Sigmoid colon (tissue), 7 donors: Measurements from ENCODE around the gene FRYL. TPM values are rescaled to one million over a fixed set of nuclear protein-coding genes. Genes with fewer than 3 reads are reported as not detected.
"Not testable (repeated sequence)": the region's sequence is repeated elsewhere in the genome, so short reads cannot be mapped to it uniquely, and the experiment has no call there.

Experiments used
- DNase-seq: peaks from one replicate; pipeline ENCODE4 v3.0.0-alpha.2; 2019
- H3K27ac ChIP-seq, 4 donors: fragments of 200-600 bp; sonication (generic); one replicate each; pipeline ENCODE4 v1.5.1; 2016 to 2019; ENCODE audit warnings: mild to moderate bottlenecking in 1 of 4
- H3K27me3 ChIP-seq, 3 donors: fragments of 200-600 bp; sonication (generic); one replicate each; pipeline ENCODE4 v1.5.1; 2019; ENCODE audit warnings: mild to moderate bottlenecking in 1 of 3
- H3K36me3 ChIP-seq, 4 donors: fragments of 200-600 bp; sonication (generic); one replicate each; pipeline ENCODE4 v1.5.1; 2016 to 2019
- H3K4me1 ChIP-seq, 4 donors: fragments of 200-600 bp; sonication (generic); one replicate each; pipeline ENCODE4 v1.5.1; 2017 to 2019
- H3K4me3 ChIP-seq, 4 donors: fragments of 200-600 bp; sonication (generic); one replicate each; pipeline ENCODE4 v1.5.1; 2017 to 2019; ENCODE audit warnings: mild to moderate bottlenecking in 2 of 4, moderate library complexity in 1 of 4
- H3K9me3 ChIP-seq, 4 donors: fragments of 200-600 bp in 3 of 4; sonication (generic) in 3 of 4; one replicate each; pipeline versions ENCODE4 v1.5.1 to v1.6.1; 2013 to 2019
- EP300 ChIP-seq, 4 donors: sonication (generic); formaldehyde crosslinking; IDR thresholded peaks; one replicate each; pipeline ENCODE4 v1.6.1; 2017; ENCODE audit warnings: antibody characterized with exemption in 4 of 4
- POLR2A ChIP-seq, 2 donors: fragments of 450-650 bp; IDR thresholded peaks; one replicate each; pipeline ENCODE4 v1.6.1; 2016; ENCODE audit warnings: antibody characterized with exemption in 2 of 2, mild to moderate bottlenecking in 2 of 2, moderate library complexity in 2 of 2
- POLR2AphosphoS5 ChIP-seq, 4 donors: sonication (generic); formaldehyde crosslinking; IDR thresholded peaks; one replicate each; pipeline ENCODE4 v1.6.1; 2017; ENCODE audit warnings: antibody characterized with exemption in 4 of 4
- WGBS, 2 donors: extraction: QIAGEN DNeasy Blood & Tissue Kit; methylation state at CpG; one replicate each; pipeline ENCODE4 v1.1.7; 2013; 5-methylcytosine and 5-hydroxymethylcytosine counted together
- intact Hi-C: fragments of 100-400 bp; cut with DNase I; formaldehyde crosslinking; loops from one replicate; pipeline ENCODE4 v1.15.1; 2023
- polyA plus RNA-seq, 3 donors: library from polyadenylated mRNA; stranded (reverse); fragments of 200-250 nt; gene quantifications; one replicate each; pipeline ENCODE4 v1.2.3, GENCODE V29; 2013
- small RNA-seq, 3 donors: library from RNA; depleted of rRNA; stranded (forward); fragments of <200 nt; gene quantifications; one replicate each; pipeline ENCODE3, GENCODE V24; 2016
- total RNA-seq, 4 donors: library from RNA; depleted of rRNA; stranded (reverse); fragments of >200 nt; gene quantifications; one replicate each; pipeline ENCODE4 v1.1.0, GENCODE V29; 2016
- TF ChIP-seq, protein P1 (sequence below), 4 experiments: fragments of 450-650 bp in 3 of 4; fragments of 200-600 bp in 1 of 4; IDR thresholded peaks; one replicate each; pipeline ENCODE4 v1.5.1; 2016 to 2019; ENCODE audit warnings: antibody characterized with exemption in 4 of 4, mild to moderate bottlenecking in 3 of 4, moderate library complexity in 2 of 4
- donor health status: healthy with polysubstance abuse.
- donor health status: Bipolar disorder and iron deficiency.
- donor health status: healthy.

Gene FRYL
- total and polyA plus RNA-seq, 7 donors = 41.4 to 72.4 (median 55.0) TPM

DNA sequence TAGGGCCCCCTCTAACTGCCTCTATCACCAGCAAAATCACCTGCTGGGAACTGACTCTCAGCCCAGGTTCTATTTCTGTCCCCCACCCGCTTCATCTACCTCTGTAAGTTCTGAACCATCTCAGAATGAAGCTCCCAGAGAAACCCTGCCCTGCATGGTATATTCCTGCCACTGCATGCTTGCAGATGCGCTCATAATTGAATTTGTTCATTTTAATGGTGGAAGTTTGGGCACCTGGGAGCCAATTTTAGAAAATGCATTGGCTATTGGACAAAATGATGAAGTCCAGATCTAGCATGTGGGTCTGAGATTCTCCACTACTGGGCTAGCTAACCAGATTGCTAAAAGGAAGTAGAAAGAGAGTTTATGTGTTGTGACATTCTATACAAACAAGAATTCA is 325.5 kb downstream of the FRYL start:
- DNase-seq = no peak
- no peaks in the 10 kb centered on the region for H3K4me1 ChIP-seq

GRCh38 chr4:48451656-48452055 is 328.4 kb downstream of the FRYL start:
- H3K27me3 ChIP-seq, H3K27ac ChIP-seq, H3K36me3 ChIP-seq, H3K9me3 ChIP-seq, H3K4me1 ChIP-seq, H3K4me3 ChIP-seq, intact Hi-C loops, DNase-seq: not testable (repeated sequence)
- 91% methylated on average over 3 of the region's 3 CpGs for WGBS, 2 donors

More for the DNA sequence above, 325.5 kb downstream of the FRYL start:
- no peaks in the 10 kb centered on the region for H3K27me3 ChIP-seq
- H3K27ac ChIP-seq = no peak overlapping the region
- 94 to 95% methylated on average over 2 of the region's 2 CpGs for WGBS, 2 donors
- TF ChIP-seq, protein P1, sequence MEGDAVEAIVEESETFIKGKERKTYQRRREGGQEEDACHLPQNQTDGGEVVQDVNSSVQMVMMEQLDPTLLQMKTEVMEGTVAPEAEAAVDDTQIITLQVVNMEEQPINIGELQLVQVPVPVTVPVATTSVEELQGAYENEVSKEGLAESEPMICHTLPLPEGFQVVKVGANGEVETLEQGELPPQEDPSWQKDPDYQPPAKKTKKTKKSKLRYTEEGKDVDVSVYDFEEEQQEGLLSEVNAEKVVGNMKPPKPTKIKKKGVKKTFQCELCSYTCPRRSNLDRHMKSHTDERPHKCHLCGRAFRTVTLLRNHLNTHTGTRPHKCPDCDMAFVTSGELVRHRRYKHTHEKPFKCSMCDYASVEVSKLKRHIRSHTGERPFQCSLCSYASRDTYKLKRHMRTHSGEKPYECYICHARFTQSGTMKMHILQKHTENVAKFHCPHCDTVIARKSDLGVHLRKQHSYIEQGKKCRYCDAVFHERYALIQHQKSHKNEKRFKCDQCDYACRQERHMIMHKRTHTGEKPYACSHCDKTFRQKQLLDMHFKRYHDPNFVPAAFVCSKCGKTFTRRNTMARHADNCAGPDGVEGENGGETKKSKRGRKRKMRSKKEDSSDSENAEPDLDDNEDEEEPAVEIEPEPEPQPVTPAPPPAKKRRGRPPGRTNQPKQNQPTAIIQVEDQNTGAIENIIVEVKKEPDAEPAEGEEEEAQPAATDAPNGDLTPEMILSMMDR (IDR thresholded peaks at IDR 0.05) = no peak
- no peak for TF ChIP-seq POLR2AphosphoS5 (IDR thresholded peaks at IDR 0.05)
- no peak for TF ChIP-seq POLR2A (IDR thresholded peaks at IDR 0.05)
- TF ChIP-seq EP300 (IDR thresholded peaks at IDR 0.05) = no peak
- H3K4me3 ChIP-seq = no peak overlapping the region
- intact Hi-C loops = no loop called here
- no peaks in the 10 kb centered on the region for H3K9me3 ChIP-seq
- H3K36me3 ChIP-seq = no peaks in the 10 kb centered on the region

GRCh38 chr4:48450740-48451139 is 329.3 kb downstream of the FRYL start:
- Histone ChIP-seq H3K4me3 (no peak overlapping the region), H3K27ac (no peak overlapping the region), H3K36me3 (no peaks in the 10 kb centered on the region), H3K27me3 (no peaks in the 10 kb centered on the region), H3K9me3 (no peaks in the 10 kb centered on the region), H3K4me1 (no peaks in the 10 kb centered on the region)
- no peak for TF ChIP-seq POLR2A (IDR thresholded peaks at IDR 0.05)
- TF ChIP-seq, protein P1 (IDR thresholded peaks at IDR 0.05) = no peak
- no peak for TF ChIP-seq EP300 (IDR thresholded peaks at IDR 0.05)
- no peak for TF ChIP-seq POLR2AphosphoS5 (IDR thresholded peaks at IDR 0.05)
- 93 to 96% methylated on average over 3 of the region's 3 CpGs for WGBS, 2 donors
- intact Hi-C loops = no loop called here
- no peak for DNase-seq

- no peak for TF ChIP-seq EP300 (IDR thresholded peaks at IDR 0.05)
- TF ChIP-seq, protein P1 (IDR thresholded peaks at IDR 0.05) = no peak
- TF ChIP-seq POLR2AphosphoS5 (IDR thresholded peaks at IDR 0.05) = no peak
- TF ChIP-seq POLR2A (IDR thresholded peaks at IDR 0.05) = no peak
- WGBS, 2 donors = 89 to 91% methylated on average over 10 of the region's 10 CpGs
- H3K9me3 ChIP-seq = no peaks in the 10 kb centered on the region
- intact Hi-C loops = no loop called here
- no peaks in the 10 kb centered on the region for H3K4me1 ChIP-seq
- no peaks in the 10 kb centered on the region for H3K36me3 ChIP-seq
- H3K4me3 ChIP-seq = no peak overlapping the region
- no peak overlapping the region for H3K27ac ChIP-seq
- DNase-seq = no peak
- H3K27me3 ChIP-seq = no peaks in the 10 kb centered on the region
Measured at GRCh38 chr4:48449151-48449550, 330.9 kb downstream of the FRYL start.

Small RNA genes within 50 kb of the gene (small RNA-seq; reads per million reads assigned to genes)
- 0 to 0.22 (median 0) reads per million in 3 donors for gene RNU5E-3P

Other genes starting within 250 kb of the FRYL start
- gene OCIAD1, start 50.8 kb upstream of the FRYL start, total RNA-seq = 100 to 1,000 TPM in 3 of 4 donors, 10 to 100 TPM in 1; 96.1 to 133 (median 110) TPM
- 100 to 1,000 TPM in 1 of 3 donors, 10 to 100 TPM in 2; 51.7 to 124 (median 69.4) TPM for gene OCIAD1, start 50.8 kb upstream of the FRYL start, polyA plus RNA-seq
- gene OCIAD2, start 126.5 kb upstream of the FRYL start, total RNA-seq = 10 to 100 TPM in 2 of 4 donors, 1 to 10 TPM in 2; 7.1 to 21.8 (median 11.4) TPM
- 100 to 1,000 TPM in 1 of 3 donors, 10 to 100 TPM in 2; 78.9 to 188 (median 91.9) TPM for gene OCIAD2, start 126.5 kb upstream of the FRYL start, polyA plus RNA-seq
- not detected for gene CWH43, start 206.0 kb upstream of the FRYL start, total RNA-seq
- gene CWH43, start 206.0 kb upstream of the FRYL start, polyA plus RNA-seq = 1 to 10 TPM; 2.4 to 9.1 (median 4.6) TPM